ENCODE measurements around the gene SPIB. TPM values are rescaled to one million over a fixed set of nuclear protein-coding genes. Genes with fewer than 3 reads are reported as not detected.

Gene SPIB
- 0.17 to 0.40 TPM (median 0.21 TPM) in 5 replicates for total RNA-seq (2022; extraction: Qiagen RNA extraction)

GRCh38 chr19:50418176-50419021 lies at the start of gene SPIB:
SPIB (plus strand) TSS chr19:50418938; CDS start chr19:50418963, 25 bp downstream.

GRCh38 chr19:50376166-50377050 lies 42.3 kb upstream of the SPIB start, which contains the start of gene NR1H2:
NR1H2 (plus strand) TSS chr19:50376457; CDS start chr19:50377606, 1,149 bp downstream.

GRCh38 chr19:50383852-50384684 lies 34.7 kb upstream of the SPIB start, which contains the start of gene POLD1:
POLD1 (plus strand) TSS chr19:50384347; CDS start chr19:50398852, 14,505 bp downstream.

GRCh38 chr19:50432221-50433028 lies 13.7 kb downstream of the SPIB start, which contains the start of gene MYBPC2:
MYBPC2 (plus strand) TSS chr19:50432892; CDS start chr19:50432954, 62 bp downstream.

GRCh38 chr19:50476224-50476906 lies 57.6 kb downstream of the SPIB start, which contains the start of the genes EMC10 and GARIN5A:
EMC10 (plus strand) TSS chr19:50476507; CDS start chr19:50476545, 38 bp downstream.
GARIN5A (minus strand) TSS chr19:50476848; CDS start chr19:50476388, 460 bp downstream.

Other genes starting within 250 kb of the SPIB start
- 5.4 to 6.5 TPM (median 6.2 TPM) in 5 replicates for gene MYH14, start 215.3 kb upstream of the SPIB start, total RNA-seq (2022; extraction: Qiagen RNA extraction)
- gene KCNC3, start 89.6 kb upstream of the SPIB start, total RNA-seq (2022; extraction: Qiagen RNA extraction) = 1.2 to 1.4 TPM (median 1.4 TPM) in 5 replicates
- gene NAPSA, start 53.3 kb upstream of the SPIB start, total RNA-seq (2022; extraction: Qiagen RNA extraction) = 0.65 to 1.3 TPM (median 0.76 TPM) in 5 replicates
- 62.6 to 80.7 TPM (median 75.0 TPM) in 5 replicates for gene NR1H2, start 42.5 kb upstream of the SPIB start, total RNA-seq (2022; extraction: Qiagen RNA extraction)
- 52.2 to 73.0 TPM (median 71.5 TPM) in 5 replicates for gene POLD1, start 34.6 kb upstream of the SPIB start, total RNA-seq (2022; extraction: Qiagen RNA extraction)
- gene MYBPC2, start 14.0 kb downstream of the SPIB start, total RNA-seq (2022; extraction: Qiagen RNA extraction) = 0.02 TPM in 1 of 5 replicates, not detected in the others
- 112 to 152 TPM (median 149 TPM) in 5 replicates for gene EMC10, start 57.6 kb downstream of the SPIB start, total RNA-seq (2022; extraction: Qiagen RNA extraction)
- 1.4 to 2.5 TPM (median 2.2 TPM) in 5 replicates for gene GARIN5A, start 57.9 kb downstream of the SPIB start, total RNA-seq (2022; extraction: Qiagen RNA extraction)
- gene JOSD2, start 92.3 kb downstream of the SPIB start, total RNA-seq (2022; extraction: Qiagen RNA extraction) = 46.9 to 86.8 TPM (median 81.8 TPM) in 5 replicates
- gene ASPDH, start 95.0 kb downstream of the SPIB start, total RNA-seq (2022; extraction: Qiagen RNA extraction) = not detected in 5 replicates
- 0.21 to 0.58 TPM (median 0.47 TPM) in 5 replicates for gene LRRC4B, start 149.5 kb downstream of the SPIB start, total RNA-seq (2022; extraction: Qiagen RNA extraction)
- 0.30 to 0.71 TPM (median 0.56 TPM) in 5 replicates for gene SYT3, start 220.9 kb downstream of the SPIB start, total RNA-seq (2022; extraction: Qiagen RNA extraction)
- gene C19orf81, start 230.5 kb downstream of the SPIB start, total RNA-seq (2022; extraction: Qiagen RNA extraction) = 2.7 to 10.9 TPM (median 10.0 TPM) in 5 replicates

Data from A549 treated with Hydrocortisone at 1 μM for 4 hours (cell line).